Measurements from ENCODE around the gene RPP40. TPM values are rescaled to one million over a fixed set of nuclear protein-coding genes. Genes with fewer than 3 reads are reported as not detected.

Gene RPP40
- total RNA-seq, 4 donors from 2014 or later = 1.6 to 8.7 (median 4.6) TPM; not detected in 1

- in situ Hi-C loops (cut with MboI; ENCODE audit: low pct_ligation_motif_present in 1 of 4, low pct_unique_long_range_greater_than_20kb in 1 of 4, low sequenced_read_pairs in 3 of 4) = no loop called here
- TF ChIP-seq EP300 (IDR thresholded peaks at IDR 0.05; ENCODE audit: low read depth) = no peak
- TF ChIP-seq POLR2AphosphoS5 (IDR thresholded peaks at IDR 0.05) = no peak
- no peak for TF ChIP-seq CTCF (IDR thresholded peaks at IDR 0.05)
- TF ChIP-seq POLR2A (IDR thresholded peaks at IDR 0.05) = no peak
- Histone ChIP-seq H3K27me3 (no peaks in the 10 kb centered on the region), H3K9me3 (no peaks in the 10 kb centered on the region), H3K27ac (no peak overlapping the region), H3K4me3 (no peak overlapping the region), H3K36me3 (no peaks in the 10 kb centered on the region), H3K4me1 (peaks cover 0 to 1% (median 0%) of the 10 kb centered on the region in 4 donors)
- intact Hi-C loops (cut with DNase I; ENCODE audit: low total_unique reads) = no loop called here
- no peak for DNase-seq
- WGBS, 2 donors (ENCODE audit: low coverage in 1 of 2) = 67% methylated on average over 3 of the region's 3 CpGs; no CpG with 5 or more reads in 1 of the 2 donors
Measured at GRCh38 chr6:4979426-4979825, 24.4 kb downstream of the RPP40 start.

- no peak for DNase-seq
Measured at GRCh38 chr6:4977468-4977867, 26.4 kb downstream of the RPP40 start.

GRCh38 chr6:4975506-4975905, 28.3 kb downstream of the RPP40 start:
- in situ Hi-C loops (cut with MboI; ENCODE audit: low pct_ligation_motif_present in 1 of 4, low pct_unique_long_range_greater_than_20kb in 1 of 4, low sequenced_read_pairs in 3 of 4) (no loop called here), intact Hi-C loops (cut with DNase I; ENCODE audit: low total_unique reads) (no loop called here)
- no peak overlapping the region for H3K27ac ChIP-seq
- no peak overlapping the region for H3K4me3 ChIP-seq
- no peak for DNase-seq
- H3K27me3 ChIP-seq = no peaks in the 10 kb centered on the region
- H3K36me3 ChIP-seq = no peaks in the 10 kb centered on the region
- peaks cover 0 to 3% (median 0%) of the 10 kb centered on the region in 4 donors for H3K4me1 ChIP-seq
- no peak for TF ChIP-seq POLR2AphosphoS5 (IDR thresholded peaks at IDR 0.05)
- no peak for TF ChIP-seq CTCF (IDR thresholded peaks at IDR 0.05)
- H3K9me3 ChIP-seq = no peaks in the 10 kb centered on the region
- 72 to 75% methylated on average over 3 of the region's 3 CpGs for WGBS, 2 donors (ENCODE audit: low coverage in 1 of 2)

More at GRCh38 chr6:4977468-4977867, 26.4 kb downstream of the RPP40 start:
- H3K27me3 ChIP-seq = no peaks in the 10 kb centered on the region
- intact Hi-C loops (cut with DNase I; ENCODE audit: low total_unique reads) = no loop called here
- no peak overlapping the region for H3K4me3 ChIP-seq
- H3K27ac ChIP-seq = no peak overlapping the region
- no peak for TF ChIP-seq CTCF (IDR thresholded peaks at IDR 0.05)
- no peak for TF ChIP-seq EP300 (IDR thresholded peaks at IDR 0.05; ENCODE audit: low read depth)
- no peak for TF ChIP-seq POLR2AphosphoS5 (IDR thresholded peaks at IDR 0.05)
- no peak for TF ChIP-seq POLR2A (IDR thresholded peaks at IDR 0.05)
- WGBS, 2 donors (ENCODE audit: low coverage in 1 of 2) = 65 to 76% methylated on average over 5 of the region's 5 CpGs
- no peaks in the 10 kb centered on the region for H3K9me3 ChIP-seq
- in situ Hi-C loops (cut with MboI; ENCODE audit: low pct_ligation_motif_present in 1 of 4, low pct_unique_long_range_greater_than_20kb in 1 of 4, low sequenced_read_pairs in 3 of 4) = no loop called here
- peaks cover 0 to 3% (median 0%) of the 10 kb centered on the region in 4 donors for H3K4me1 ChIP-seq
- H3K36me3 ChIP-seq = no peaks in the 10 kb centered on the region

GRCh38 chr6:4974962-4975361, 28.9 kb downstream of the RPP40 start:
- no peak overlapping the region for H3K27ac ChIP-seq
- TF ChIP-seq POLR2AphosphoS5 (IDR thresholded peaks at IDR 0.05) (no peak), EP300 (IDR thresholded peaks at IDR 0.05; ENCODE audit: low read depth) (no peak), CTCF (IDR thresholded peaks at IDR 0.05) (no peak), POLR2A (IDR thresholded peaks at IDR 0.05) (no peak)
- 86 to 90% methylated on average over 3 to 8 of the region's 8 CpGs for WGBS, 2 donors (ENCODE audit: low coverage in 1 of 2)
- in situ Hi-C loops (cut with MboI; ENCODE audit: low pct_ligation_motif_present in 1 of 4, low pct_unique_long_range_greater_than_20kb in 1 of 4, low sequenced_read_pairs in 3 of 4) (no loop called here), intact Hi-C loops (cut with DNase I; ENCODE audit: low total_unique reads) (no loop called here)
- H3K4me1 ChIP-seq = peaks cover 0 to 3% (median 0%) of the 10 kb centered on the region in 4 donors
- H3K9me3 ChIP-seq = no peaks in the 10 kb centered on the region
- no peaks in the 10 kb centered on the region for H3K36me3 ChIP-seq
- H3K4me3 ChIP-seq = no peak overlapping the region
- no peaks in the 10 kb centered on the region for H3K27me3 ChIP-seq
- DNase-seq = no peak
